ENCODE results near the gene DPY19L3. TPM values are rescaled to one million over a fixed set of nuclear protein-coding genes. Genes with fewer than 3 reads are reported as not detected.

DPY19L3 gene
- total RNA-seq, 4 donors from 2014 or later = 16.6 to 38.6 (median 34.7) TPM

- no peak for TF ChIP-seq CTCF (IDR thresholded peaks at IDR 0.05; ENCODE audit: low read depth)
Observed at GRCh38 chr19:32532233-32532632, 126.7 kb downstream of the DPY19L3 start.

Other genes with a start within 250 kb of the DPY19L3 start
- gene ZNF507, start 60.2 kb upstream of the DPY19L3 start, total RNA-seq = 10 to 100 TPM; 14.1 to 22.0 (median 20.3) TPM
- 100 to 1,000 TPM in 1 of 4 donors, 10 to 100 TPM in 3; 84.7 to 132 (median 89.3) TPM for gene PDCD5, start 175.4 kb downstream of the DPY19L3 start, total RNA-seq